Gastrocnemius medialis (tissue), 4 donors: ENCODE data around the gene TEX2. TPM values are rescaled to one million over a fixed set of nuclear protein-coding genes. Genes with fewer than 3 reads are reported as not detected.
A peak's percentile ranks its signal among the peaks of the same experiment; 100 is the strongest.

Experiments used
- ATAC-seq, 2 donors: fragments of 150-250 bp; one replicate each; pipeline ENCODE4 v1.9.1; 2016
- DNase-seq, 2 donors: peaks; one replicate each; pipeline ENCODE4 v3.0.0-alpha.2; 2019
- H3K27ac ChIP-seq, 4 donors: fragments of 200-600 bp; sonication (generic); 1 replicate in 1 of 4; 2 replicates in 3 of 4; pipeline ENCODE4 v1.5.1; 2016 to 2018; ENCODE audit warnings: mild to moderate bottlenecking in 2 of 4, moderate library complexity in 1 of 4
- H3K27me3 ChIP-seq, 3 donors: fragments of 200-600 bp; sonication (generic) in 2 of 3; 1 replicate in 1 of 3; 2 replicates in 2 of 3; pipeline versions ENCODE4 v1.5.1 to v1.6.0; 2016 to 2019; ENCODE audit warnings: mild to moderate bottlenecking in 1 of 3, moderate library complexity in 1 of 3
- H3K36me3 ChIP-seq, 2 donors: fragments of 200-600 bp; sonication (generic) in 1 of 2; one replicate each; pipeline ENCODE4 v1.5.1; 2017 to 2018
- H3K4me1 ChIP-seq, 2 donors: fragments of 200-600 bp; sonication (generic) in 1 of 2; one replicate each; pipeline ENCODE4 v1.5.1; 2016 to 2017; ENCODE audit warnings: mild to moderate bottlenecking in 2 of 2
- H3K4me3 ChIP-seq, 4 donors: fragments of 200-600 bp; sonication (generic) in 3 of 4; 1 replicate in 1 of 4; 2 replicates in 3 of 4; pipeline ENCODE4 v1.5.1; 2016 to 2019; ENCODE audit warnings: mild to moderate bottlenecking in 2 of 4
- H3K9me3 ChIP-seq, 3 donors: fragments of 200-600 bp; sonication (generic) in 2 of 3; 1 replicate in 1 of 3; 2 replicates in 2 of 3; pipeline ENCODE4 v1.5.1; 2016 to 2019
- POLR2A ChIP-seq, 2 donors: fragments of 450-650 bp; IDR thresholded peaks; one replicate each; pipeline ENCODE4 v1.6.1; 2017; ENCODE audit warnings: antibody characterized with exemption in 2 of 2, mild to moderate bottlenecking in 2 of 2, moderate library complexity in 2 of 2
- in situ Hi-C, 4 donors: fragments of 200-750 bp; cut with MboI; loops; one replicate each; pipeline versions ENCODE4 v1.15.0 to v1.8.0; 2017; ENCODE audit warnings: low sequenced_read_pairs in 4 of 4
- intact Hi-C: fragments of 100-400 bp; cut with DNase I; formaldehyde crosslinking; loops from one replicate; pipeline ENCODE4 v1.15.1; 2023; ENCODE audit warnings: low total_unique reads
- total RNA-seq, 4 donors: library from RNA; depleted of rRNA; stranded (reverse); fragments of >200 nt; gene quantifications; one replicate each; pipeline versions ENCODE4 v1.1.0 to v1.2.3, GENCODE V29; 2016
- TF ChIP-seq, protein P1 (sequence below), 5 experiments: fragments of 450-650 bp in 3 of 5; fragments of 200-600 bp in 2 of 5; sonication (generic) in 2 of 5; IDR thresholded peaks in 4 of 5; conservative IDR thresholded peaks in 1 of 5; 1 replicate in 4 of 5; 2 replicates in 1 of 5; pipeline ENCODE4 v1.5.1; 2016 to 2019; ENCODE audit warnings: antibody characterized with exemption in 5 of 5, mild to moderate bottlenecking in 3 of 5, moderate library complexity in 3 of 5

Gene TEX2
- total RNA-seq, 4 donors from 2014 or later, result 39.0 to 91.1 (median 77.4) TPM

- intact Hi-C loops, result loop anchor here (1.0 to 10.0 kb wide), 6 partner anchors 54 to 907 kb away; partner anchors contain the start of genes CEP95, DDX5 and GNA13
- peak overlapping the region; percentile 98 to 99 (median 98) for H3K27ac ChIP-seq
- in situ Hi-C loops, result loop anchor here (5.0 to 25.0 kb wide), 5 partner anchors 127 to 236 kb away; partner anchors contain the start of genes CSHL1 (in 3 of the 4) and GH1 (in 3 of the 4)
- H3K4me3 ChIP-seq, result no peak overlapping the region
- H3K9me3 ChIP-seq, result no peaks in the 10 kb centered on the region
- H3K27me3 ChIP-seq, result no peaks in the 10 kb centered on the region
- ATAC-seq (no peak), DNase-seq (no peak)
- no peaks in the 10 kb centered on the region for H3K36me3 ChIP-seq
- peaks cover 53 to 69% of the 10 kb centered on the region in 2 donors for H3K4me1 ChIP-seq
- TF ChIP-seq, protein P1, sequence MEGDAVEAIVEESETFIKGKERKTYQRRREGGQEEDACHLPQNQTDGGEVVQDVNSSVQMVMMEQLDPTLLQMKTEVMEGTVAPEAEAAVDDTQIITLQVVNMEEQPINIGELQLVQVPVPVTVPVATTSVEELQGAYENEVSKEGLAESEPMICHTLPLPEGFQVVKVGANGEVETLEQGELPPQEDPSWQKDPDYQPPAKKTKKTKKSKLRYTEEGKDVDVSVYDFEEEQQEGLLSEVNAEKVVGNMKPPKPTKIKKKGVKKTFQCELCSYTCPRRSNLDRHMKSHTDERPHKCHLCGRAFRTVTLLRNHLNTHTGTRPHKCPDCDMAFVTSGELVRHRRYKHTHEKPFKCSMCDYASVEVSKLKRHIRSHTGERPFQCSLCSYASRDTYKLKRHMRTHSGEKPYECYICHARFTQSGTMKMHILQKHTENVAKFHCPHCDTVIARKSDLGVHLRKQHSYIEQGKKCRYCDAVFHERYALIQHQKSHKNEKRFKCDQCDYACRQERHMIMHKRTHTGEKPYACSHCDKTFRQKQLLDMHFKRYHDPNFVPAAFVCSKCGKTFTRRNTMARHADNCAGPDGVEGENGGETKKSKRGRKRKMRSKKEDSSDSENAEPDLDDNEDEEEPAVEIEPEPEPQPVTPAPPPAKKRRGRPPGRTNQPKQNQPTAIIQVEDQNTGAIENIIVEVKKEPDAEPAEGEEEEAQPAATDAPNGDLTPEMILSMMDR (IDR thresholded peaks at IDR 0.05 in 4 of 5, conservative IDR thresholded peaks at IDR 0.05 in 1 of 5), result no peak
- no peak for TF ChIP-seq POLR2A (IDR thresholded peaks at IDR 0.05)
Measured at GRCh38 chr17:64148017-64148631, 114.9 kb downstream of the TEX2 start.

GRCh38 chr17:64147110-64148016, 115.7 kb downstream of the TEX2 start:
- TF ChIP-seq POLR2A (IDR thresholded peaks at IDR 0.05), result no peak
- TF ChIP-seq, protein P1 (IDR thresholded peaks at IDR 0.05 in 4 of 5, conservative IDR thresholded peaks at IDR 0.05 in 1 of 5), result no peak
- intact Hi-C loops (loop anchor here (1.0 to 10.0 kb wide), 7 partner anchors 55 to 907 kb away; partner anchors contain the start of genes CEP95, DDX5, GNA13 and TEX2), in situ Hi-C loops (loop anchor here (5.0 to 25.0 kb wide), 5 partner anchors 127 to 235 kb away; partner anchors contain the start of genes CSHL1 (in 3 of the 4) and GH1 (in 3 of the 4))
- H3K4me1 ChIP-seq, result peaks cover 46 to 62% of the 10 kb centered on the region in 2 donors
- H3K27ac ChIP-seq, result peak overlapping the region; percentile 98 to 99 (median 98)
- peak overlapping the region; percentile 80 to 95 (median 88) for H3K4me3 ChIP-seq
- ATAC-seq, result no peak
- H3K9me3 ChIP-seq, result no peaks in the 10 kb centered on the region
- H3K27me3 ChIP-seq, result no peaks in the 10 kb centered on the region
- H3K36me3 ChIP-seq, result no peaks in the 10 kb centered on the region
- no peak for DNase-seq

- peak; percentile 59 to 79 for DNase-seq
- in situ Hi-C loops, result loop anchor here (5.0 to 25.0 kb wide), 5 partner anchors 128 to 234 kb away; partner anchors contain the start of genes CSHL1 (in 3 of the 4) and GH1 (in 3 of the 4)
- H3K27ac ChIP-seq, result peak overlapping the region; percentile 98 to 99 (median 98)
- TF ChIP-seq, protein P1 (IDR thresholded peaks at IDR 0.05 in 4 of 5, conservative IDR thresholded peaks at IDR 0.05 in 1 of 5), result no peak
- no peak for TF ChIP-seq POLR2A (IDR thresholded peaks at IDR 0.05)
- H3K4me3 ChIP-seq, result peak overlapping the region; percentile 80 to 95 (median 88)
- no peaks in the 10 kb centered on the region for H3K36me3 ChIP-seq
- ATAC-seq, result peak; percentile 8 to 9
- peaks cover 38 to 54% of the 10 kb centered on the region in 2 donors for H3K4me1 ChIP-seq
- H3K9me3 ChIP-seq, result no peaks in the 10 kb centered on the region
- intact Hi-C loops, result loop anchor here (2.0 to 10.0 kb wide), 6 partner anchors 56 to 908 kb away; partner anchors contain the start of genes CEP95, DDX5, GNA13 and TEX2
- H3K27me3 ChIP-seq, result no peaks in the 10 kb centered on the region
Measured at GRCh38 chr17:64146418-64147109, 116.5 kb downstream of the TEX2 start.
